ENCODE results near the gene SCYL1. TPM values are rescaled to one million over a fixed set of nuclear protein-coding genes. Genes with fewer than 3 reads are reported as not detected.
A peak's percentile ranks its signal among the peaks of the same experiment; 100 is the strongest.

SCYL1 gene
- total and polyA plus RNA-seq, 4 donors = 54.3 to 107 (median 86.5) TPM

DNA sequence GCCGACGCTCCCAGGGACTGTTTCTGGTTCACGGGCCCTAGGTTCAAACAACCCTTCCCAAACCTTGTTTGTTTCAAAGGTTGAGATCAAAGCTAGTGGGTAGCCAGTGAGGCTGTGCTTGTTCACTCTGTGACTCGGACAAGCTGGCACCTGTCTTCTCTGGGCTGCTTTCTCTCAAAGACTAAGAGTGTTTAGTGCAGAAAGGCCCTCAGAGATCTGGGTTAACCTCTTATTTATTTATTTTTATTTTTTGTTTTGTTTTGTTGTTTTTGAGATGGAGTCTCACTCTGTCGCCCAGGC is 39.0 kb upstream of the SCYL1 start:
- H3K9ac ChIP-seq (ENCODE audit: insufficient read depth in 1 of 2, low read length in 2 of 2) = no peak overlapping the region
- TF ChIP-seq, protein P1, sequence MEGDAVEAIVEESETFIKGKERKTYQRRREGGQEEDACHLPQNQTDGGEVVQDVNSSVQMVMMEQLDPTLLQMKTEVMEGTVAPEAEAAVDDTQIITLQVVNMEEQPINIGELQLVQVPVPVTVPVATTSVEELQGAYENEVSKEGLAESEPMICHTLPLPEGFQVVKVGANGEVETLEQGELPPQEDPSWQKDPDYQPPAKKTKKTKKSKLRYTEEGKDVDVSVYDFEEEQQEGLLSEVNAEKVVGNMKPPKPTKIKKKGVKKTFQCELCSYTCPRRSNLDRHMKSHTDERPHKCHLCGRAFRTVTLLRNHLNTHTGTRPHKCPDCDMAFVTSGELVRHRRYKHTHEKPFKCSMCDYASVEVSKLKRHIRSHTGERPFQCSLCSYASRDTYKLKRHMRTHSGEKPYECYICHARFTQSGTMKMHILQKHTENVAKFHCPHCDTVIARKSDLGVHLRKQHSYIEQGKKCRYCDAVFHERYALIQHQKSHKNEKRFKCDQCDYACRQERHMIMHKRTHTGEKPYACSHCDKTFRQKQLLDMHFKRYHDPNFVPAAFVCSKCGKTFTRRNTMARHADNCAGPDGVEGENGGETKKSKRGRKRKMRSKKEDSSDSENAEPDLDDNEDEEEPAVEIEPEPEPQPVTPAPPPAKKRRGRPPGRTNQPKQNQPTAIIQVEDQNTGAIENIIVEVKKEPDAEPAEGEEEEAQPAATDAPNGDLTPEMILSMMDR (IDR thresholded peaks at IDR 0.05; ENCODE audit: control extremely low read depth, extremely low read depth) = no peak

DNA sequence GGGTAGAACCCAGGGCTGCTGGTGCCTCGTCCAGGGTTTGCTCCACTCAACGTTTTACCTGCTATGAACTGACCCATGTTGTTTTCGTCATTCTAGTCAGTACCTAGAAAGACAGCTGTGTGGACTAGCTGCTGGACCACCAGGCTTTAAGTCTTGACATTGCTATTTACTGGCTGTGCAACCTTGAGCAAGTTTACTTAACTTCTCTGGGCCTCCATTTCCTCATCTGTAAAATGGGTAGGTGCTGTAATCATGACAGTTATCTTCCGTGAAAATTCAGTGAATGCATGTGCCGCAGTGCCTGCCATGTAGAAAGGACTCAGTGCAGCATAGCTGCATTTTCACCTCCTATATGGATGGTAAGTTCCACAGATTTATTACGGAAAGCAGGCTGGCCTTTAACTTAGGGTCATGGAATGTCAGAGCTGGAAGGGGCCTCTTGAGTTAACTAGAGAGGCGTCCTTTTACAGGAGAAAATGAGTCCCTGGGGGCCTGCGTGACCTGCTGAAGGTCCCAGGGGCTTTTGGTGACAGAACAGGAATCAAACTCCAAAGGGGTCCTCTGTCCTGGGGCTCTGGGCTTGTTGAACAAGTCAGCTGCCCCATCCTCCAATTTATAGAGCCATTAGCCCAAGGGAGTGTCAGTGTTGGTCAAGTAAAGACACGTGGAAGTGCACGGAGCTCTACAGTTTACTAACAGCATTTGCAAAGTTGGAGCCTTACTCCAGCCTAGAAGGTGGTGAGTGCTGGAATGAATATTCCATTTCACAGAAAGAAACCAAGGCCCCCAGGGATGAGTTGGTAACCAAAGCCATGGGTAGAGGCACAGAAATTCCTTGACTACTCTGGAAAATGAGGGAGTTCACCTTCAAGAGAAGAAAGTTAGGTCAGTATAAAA is 38.1 kb upstream of the SCYL1 start:
- ATAC-seq (ENCODE audit: insufficient read depth, low FRiP score) (no peak), DNase-seq (peak in 1 of 3 donors; percentile 23)
- TF ChIP-seq, protein P1 (IDR thresholded peaks at IDR 0.05; ENCODE audit: control extremely low read depth, extremely low read depth) = no peak
- peaks cover 33 to 49% (median 40%) of the 10 kb centered on the region in 5 donors for H3K4me1 ChIP-seq (ENCODE audit: control insufficient read depth in 5 of 5, insufficient read depth in 5 of 5, low read length in 5 of 5)
- no peaks in the 10 kb centered on the region for H3K27me3 ChIP-seq (ENCODE audit: control insufficient read depth in 3 of 3, insufficient read depth in 3 of 3, low read length in 2 of 3)
- no peaks in the 10 kb centered on the region for H3K9me3 ChIP-seq (ENCODE audit: control insufficient read depth in 4 of 4, insufficient read depth in 3 of 4, low read length in 3 of 4)
- H3K4me3 ChIP-seq = no peak overlapping the region
- peak overlapping the region; percentile 95 to 96 for H3K27ac ChIP-seq (ENCODE audit: low read depth in 1 of 2, low read length in 1 of 2)
- H3K36me3 ChIP-seq (ENCODE audit: control insufficient read depth in 4 of 4, insufficient read depth in 4 of 4, low read length in 4 of 4) = no peaks in the 10 kb centered on the region
- peak overlapping the region in 1 of 2 donors; percentile 59 for H3K9ac ChIP-seq (ENCODE audit: insufficient read depth in 1 of 2, low read length in 2 of 2)
- 78 to 88% methylated on average over 10 of the region's 10 CpGs for WGBS, 2 donors

More for the DNA sequence above, 39.0 kb upstream of the SCYL1 start:
- Histone ChIP-seq H3K36me3 (ENCODE audit: control insufficient read depth in 4 of 4, insufficient read depth in 4 of 4, low read length in 4 of 4) (no peaks in the 10 kb centered on the region), H3K27ac (ENCODE audit: low read depth in 1 of 2, low read length in 1 of 2) (peak overlapping the region; percentile 51 to 56), H3K9me3 (ENCODE audit: control insufficient read depth in 4 of 4, insufficient read depth in 3 of 4, low read length in 3 of 4) (no peaks in the 10 kb centered on the region), H3K27me3 (ENCODE audit: control insufficient read depth in 3 of 3, insufficient read depth in 3 of 3, low read length in 2 of 3) (no peaks in the 10 kb centered on the region), H3K4me1 (ENCODE audit: control insufficient read depth in 5 of 5, insufficient read depth in 5 of 5, low read length in 5 of 5) (peaks cover 27 to 41% (median 34%) of the 10 kb centered on the region in 5 donors), H3K4me3 (no peak overlapping the region)
- no peak for ATAC-seq (ENCODE audit: insufficient read depth, low FRiP score)
- WGBS, 2 donors = 80 to 85% methylated on average over 5 of the region's 5 CpGs
- no peak for DNase-seq

DNA sequence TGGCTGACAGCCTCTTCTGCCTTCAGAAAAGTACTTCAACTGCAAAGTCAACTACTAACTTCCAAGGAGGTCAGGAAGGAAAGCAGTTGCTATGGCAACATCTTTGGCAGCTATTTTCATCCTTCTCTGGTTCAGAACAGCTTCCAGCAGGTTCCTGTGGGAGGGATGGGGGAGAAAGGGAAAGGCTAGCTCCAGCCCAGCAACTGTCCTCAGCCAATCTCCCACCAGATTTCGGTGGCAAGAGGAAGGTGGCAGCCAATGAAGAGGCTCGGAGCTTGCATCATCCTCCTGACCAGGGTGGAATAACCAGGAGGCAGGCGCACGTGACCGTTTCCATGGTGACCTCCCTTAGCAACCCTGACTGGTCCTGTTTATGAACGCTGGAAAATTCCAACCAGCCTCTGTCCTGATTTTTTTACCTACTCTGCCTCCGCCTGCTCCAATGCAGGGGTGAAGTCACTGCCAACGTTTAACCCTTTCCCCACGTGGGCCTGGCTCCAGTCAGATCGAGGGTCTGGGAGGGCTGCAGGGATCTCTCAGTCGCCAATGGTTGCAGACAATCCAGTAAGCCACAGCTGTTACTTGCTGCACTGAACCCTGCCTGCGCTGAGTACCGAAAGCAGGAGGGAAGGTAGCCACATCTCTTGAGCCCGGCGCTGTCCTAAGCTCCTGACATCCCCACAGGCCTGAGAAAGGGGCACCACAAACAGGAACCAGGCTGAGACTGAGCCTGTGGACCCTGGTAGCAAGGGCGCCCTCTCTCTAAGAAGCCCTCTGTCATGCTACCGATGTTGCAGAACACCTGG is 37.2 kb upstream of the SCYL1 start:
- H3K4me1 ChIP-seq (ENCODE audit: control insufficient read depth in 5 of 5, insufficient read depth in 5 of 5, low read length in 5 of 5) = peaks cover 38 to 58% (median 46%) of the 10 kb centered on the region in 5 donors
- H3K27me3 ChIP-seq (ENCODE audit: control insufficient read depth in 3 of 3, insufficient read depth in 3 of 3, low read length in 2 of 3) = no peaks in the 10 kb centered on the region
- H3K4me3 ChIP-seq = no peak overlapping the region
- TF ChIP-seq, protein P1 (IDR thresholded peaks at IDR 0.05; ENCODE audit: control extremely low read depth, extremely low read depth) = no peak
- WGBS, 2 donors = 7 to 13% methylated on average over 17 of the region's 17 CpGs
- no peaks in the 10 kb centered on the region for H3K9me3 ChIP-seq (ENCODE audit: control insufficient read depth in 4 of 4, insufficient read depth in 3 of 4, low read length in 3 of 4)
- peak overlapping the region in 1 of 2 donors; percentile 80 for H3K9ac ChIP-seq (ENCODE audit: insufficient read depth in 1 of 2, low read length in 2 of 2)
- no peaks in the 10 kb centered on the region for H3K36me3 ChIP-seq (ENCODE audit: control insufficient read depth in 4 of 4, insufficient read depth in 4 of 4, low read length in 4 of 4)
- peak; percentile 89 for ATAC-seq (ENCODE audit: insufficient read depth, low FRiP score)
- peak overlapping the region; percentile 97 to 98 for H3K27ac ChIP-seq (ENCODE audit: low read depth in 1 of 2, low read length in 1 of 2)
- peak; percentile 99 to 100 (median 100) for DNase-seq
